Bronchial epithelial cell (primary cell): ENCODE results near the gene MVK. TPM values are rescaled to one million over a fixed set of nuclear protein-coding genes. Genes with fewer than 3 reads are reported as not detected.

Experiments used
- DNase-seq: peaks from one replicate; pipeline ENCODE4 v3.0.0-alpha.2; 2010; ENCODE audit warnings: low read depth
- FAIRE-seq: peaks from 2 replicates; lab custom pipeline; 2011; peaks lifted over from hg19 to GRCh38; lab: Jason Lieb, UNC
- H3K27me3 ChIP-seq: 2 replicates; pipeline ENCODE4 v1.5.1; 2011; ENCODE audit warnings: low read length; ENCODE audit not compliant: control insufficient read depth, insufficient read depth
- H3K36me3 ChIP-seq: 2 replicates; pipeline ENCODE4 v1.5.1; 2011; ENCODE audit warnings: low read length; ENCODE audit not compliant: control insufficient read depth, insufficient read depth
- H3K4me3 ChIP-seq: 2 replicates; pipeline ENCODE4 v1.5.1; 2011; ENCODE audit warnings: mild to moderate bottlenecking, low read depth, low read length, control low read depth
- CTCF ChIP-seq: IDR thresholded peaks from 2 replicates; pipeline ENCODE4 v1.5.1; 2011; ENCODE audit warnings: mild to moderate bottlenecking, moderate library complexity, low read length, control low read depth, inconsistent platforms; ENCODE audit not compliant: insufficient read depth, severe bottlenecking
- total RNA-seq: library from RNA; depleted of rRNA; stranded (reverse); fragments of >200 nt; gene quantifications from 2 replicates; pipeline ENCODE4 v1.2.1, GENCODE V29; 2014

MVK gene
- total RNA-seq, 1 donor from 2014 or later, result 16.1 TPM

DNA sequence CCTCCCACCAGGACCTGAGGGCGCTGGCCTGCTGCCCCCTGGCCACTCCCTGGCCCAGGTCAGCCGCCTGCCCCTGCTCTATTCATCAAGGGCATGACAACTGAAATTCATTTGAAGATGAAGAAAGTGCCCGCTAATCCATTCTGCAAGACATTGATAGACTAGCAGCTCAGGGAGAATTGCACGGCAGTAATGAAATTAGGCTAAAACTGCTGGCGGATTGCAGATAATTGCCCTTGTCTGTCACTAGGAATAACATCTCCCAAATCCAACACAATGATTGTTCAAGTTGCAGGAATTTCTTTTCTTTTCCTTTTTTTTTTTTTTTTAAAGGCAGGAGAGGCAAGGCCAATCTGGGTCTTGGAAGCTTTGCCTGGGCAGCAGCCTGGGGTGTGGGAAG, 44.5 kb downstream of the MVK start:
- FAIRE-seq, result no peak
- H3K36me3 ChIP-seq, result no peaks in the 10 kb centered on the region
- H3K4me3 ChIP-seq, result no peak overlapping the region
- DNase-seq, result no peak
- peaks cover 4% of the 10 kb centered on the region for H3K27me3 ChIP-seq
- TF ChIP-seq CTCF, result no peak

DNA sequence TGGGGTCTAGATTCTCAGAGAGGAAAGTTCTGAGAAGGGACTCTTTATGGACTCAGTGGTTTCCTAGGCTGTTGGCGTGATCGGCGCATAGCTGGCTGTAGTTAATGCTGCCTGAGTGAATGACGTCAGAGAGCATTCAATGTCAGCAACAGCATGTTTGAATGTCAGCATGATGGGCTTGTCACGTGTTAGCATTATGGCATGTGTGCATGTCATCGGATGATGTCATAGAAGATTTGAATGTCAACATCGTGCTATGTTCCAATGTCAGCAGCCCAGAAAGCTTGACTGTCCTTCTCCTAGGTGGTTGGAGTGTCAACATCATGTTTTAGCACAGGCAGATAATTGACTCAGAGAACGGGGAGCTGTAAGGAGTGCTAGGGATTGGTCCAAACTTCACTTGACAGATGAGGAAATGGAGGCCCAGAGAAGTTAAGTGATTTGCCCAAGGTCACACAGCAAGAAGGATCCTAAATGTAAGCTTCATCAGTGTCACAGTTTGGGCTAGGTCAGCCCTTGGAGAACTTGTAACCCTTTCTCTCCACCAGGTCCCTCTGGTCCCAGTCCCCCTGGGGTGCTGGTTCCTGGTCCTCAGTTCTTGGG, 45.5 kb downstream of the MVK start:
- H3K36me3 ChIP-seq, result no peaks in the 10 kb centered on the region
- peaks cover 4% of the 10 kb centered on the region for H3K27me3 ChIP-seq
- no peak overlapping the region for H3K4me3 ChIP-seq
- FAIRE-seq, result peak; percentile 23
- no peak for TF ChIP-seq CTCF
- no peak for DNase-seq

- peak; percentile 41 for DNase-seq
- no peaks in the 10 kb centered on the region for H3K36me3 ChIP-seq
- no peak for TF ChIP-seq CTCF
- FAIRE-seq, result no peak
- peaks cover 3% of the 10 kb centered on the region for H3K27me3 ChIP-seq
- H3K4me3 ChIP-seq, result no peak overlapping the region
Measured at GRCh38 chr12:109621211-109621694, 47.7 kb downstream of the MVK start.

DNA sequence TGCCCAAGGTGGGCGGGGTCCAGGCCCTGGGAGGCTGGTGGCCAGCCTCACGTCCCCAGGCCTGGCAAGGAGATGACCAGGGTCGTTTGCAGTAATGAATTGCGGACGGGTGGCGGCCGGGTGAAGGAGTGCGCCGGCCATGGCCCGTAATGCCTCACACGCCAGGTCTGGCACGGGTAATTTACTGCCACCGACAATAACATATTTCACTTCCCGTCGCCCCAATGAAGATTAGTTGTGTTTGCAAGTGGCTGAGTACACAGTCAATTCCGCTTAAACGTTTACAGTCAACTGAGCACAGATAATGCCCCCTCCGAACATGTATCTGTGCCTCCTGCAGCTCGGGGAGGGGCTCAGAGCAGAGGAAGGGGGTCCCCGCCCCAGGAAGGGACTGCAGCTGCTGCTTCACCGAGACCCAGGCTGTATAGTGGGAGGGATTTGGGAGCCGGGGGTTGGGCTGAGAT, 48.3 kb downstream of the MVK start:
- H3K27me3 ChIP-seq, result peaks cover 2% of the 10 kb centered on the region
- FAIRE-seq (no peak), DNase-seq (no peak)
- no peak overlapping the region for H3K4me3 ChIP-seq
- H3K36me3 ChIP-seq, result no peaks in the 10 kb centered on the region
- TF ChIP-seq CTCF, result no peak

- peak; percentile 15 for DNase-seq
- Histone ChIP-seq H3K4me3 (no peak overlapping the region), H3K36me3 (no peaks in the 10 kb centered on the region), H3K27me3 (no peaks in the 10 kb centered on the region)
- FAIRE-seq, result no peak
- no peak for TF ChIP-seq CTCF
Measured at GRCh38 chr12:109624467-109624866, 50.9 kb downstream of the MVK start.

- no peak for TF ChIP-seq CTCF
- H3K4me3 ChIP-seq, result no peak overlapping the region
- no peaks in the 10 kb centered on the region for H3K36me3 ChIP-seq
- peak; percentile 23 for DNase-seq
- H3K27me3 ChIP-seq, result no peaks in the 10 kb centered on the region
- FAIRE-seq, result peak; percentile 83
Measured at GRCh38 chr12:109625131-109625559, 51.6 kb downstream of the MVK start.
